Transverse colon (tissue), 3 donors: ENCODE measurements around the gene TBCA.

Experiments used
- EP300 ChIP-seq: sonication (generic); formaldehyde crosslinking; IDR thresholded peaks from one replicate; pipeline ENCODE4 v1.6.1; 2017; ENCODE audit warnings: antibody characterized with exemption, low read depth
- POLR2A ChIP-seq: fragments of 450-650 bp; IDR thresholded peaks from one replicate; pipeline ENCODE4 v1.6.1; 2016; ENCODE audit warnings: antibody characterized with exemption, mild to moderate bottlenecking, moderate library complexity
- TF ChIP-seq, protein P1 (sequence below), 5 experiments: fragments of 200-600 bp in 3 of 5; fragments of 450-650 bp in 2 of 5; sonication (generic) in 3 of 5; IDR thresholded peaks; 1 replicate in 2 of 5; 2 replicates in 3 of 5; pipeline ENCODE4 v1.5.1; 2016 to 2017; ENCODE audit warnings: antibody characterized with exemption in 5 of 5, inconsistent platforms in 3 of 5, mild to moderate bottlenecking in 2 of 5, moderate library complexity in 1 of 5

DNA sequence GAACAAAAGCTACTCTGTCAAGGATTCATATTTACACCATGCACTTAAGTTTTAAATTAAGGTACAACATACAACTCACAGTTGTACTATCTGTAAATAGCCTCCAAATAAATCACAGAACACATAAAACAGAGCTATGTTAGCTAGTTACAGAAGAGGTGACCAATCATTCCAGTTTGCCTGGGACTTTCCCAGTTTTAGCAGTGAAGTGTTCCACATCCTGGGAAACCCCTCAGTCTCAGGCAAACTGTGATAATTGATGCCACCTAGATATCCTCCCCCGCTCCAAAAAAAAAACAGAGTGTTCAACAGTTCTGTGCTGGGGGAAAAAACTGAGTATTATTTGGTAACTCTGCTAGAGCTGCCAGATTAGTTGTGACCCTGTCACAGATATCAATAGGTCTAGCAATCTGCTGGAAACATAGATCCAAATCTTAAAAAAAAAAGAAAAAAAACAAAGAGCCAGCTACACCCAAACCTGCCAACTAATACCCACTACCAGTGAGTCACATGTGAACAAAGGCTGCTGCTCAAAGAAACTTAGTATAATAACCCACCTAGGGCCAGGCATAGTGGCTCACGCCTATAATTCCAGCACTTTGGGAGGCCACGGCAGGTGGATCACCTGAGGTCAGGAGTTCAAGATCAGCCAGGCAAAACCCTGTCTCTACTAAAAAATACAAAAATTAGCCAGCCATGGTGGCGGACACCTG lies 5.7 kb downstream of the TBCA start:
- TF ChIP-seq POLR2A (no peak), EP300 (no peak)
- TF ChIP-seq, protein P1, sequence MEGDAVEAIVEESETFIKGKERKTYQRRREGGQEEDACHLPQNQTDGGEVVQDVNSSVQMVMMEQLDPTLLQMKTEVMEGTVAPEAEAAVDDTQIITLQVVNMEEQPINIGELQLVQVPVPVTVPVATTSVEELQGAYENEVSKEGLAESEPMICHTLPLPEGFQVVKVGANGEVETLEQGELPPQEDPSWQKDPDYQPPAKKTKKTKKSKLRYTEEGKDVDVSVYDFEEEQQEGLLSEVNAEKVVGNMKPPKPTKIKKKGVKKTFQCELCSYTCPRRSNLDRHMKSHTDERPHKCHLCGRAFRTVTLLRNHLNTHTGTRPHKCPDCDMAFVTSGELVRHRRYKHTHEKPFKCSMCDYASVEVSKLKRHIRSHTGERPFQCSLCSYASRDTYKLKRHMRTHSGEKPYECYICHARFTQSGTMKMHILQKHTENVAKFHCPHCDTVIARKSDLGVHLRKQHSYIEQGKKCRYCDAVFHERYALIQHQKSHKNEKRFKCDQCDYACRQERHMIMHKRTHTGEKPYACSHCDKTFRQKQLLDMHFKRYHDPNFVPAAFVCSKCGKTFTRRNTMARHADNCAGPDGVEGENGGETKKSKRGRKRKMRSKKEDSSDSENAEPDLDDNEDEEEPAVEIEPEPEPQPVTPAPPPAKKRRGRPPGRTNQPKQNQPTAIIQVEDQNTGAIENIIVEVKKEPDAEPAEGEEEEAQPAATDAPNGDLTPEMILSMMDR (IDR thresholded peaks at IDR 0.05) = no peak
